Epithelial cell of esophagus (primary cell): Measurements from ENCODE around the gene SAMD13.

Experiments used
- DNase-seq: peaks from one replicate; pipeline ENCODE4 v3.0.0; 2010; ENCODE audit warnings: low read depth
- H3K4me3 ChIP-seq: 2 replicates; pipeline ENCODE4 v1.5.1; 2011; ENCODE audit warnings: mild to moderate bottlenecking, low read length, control low read depth
- TF ChIP-seq, protein P1 (sequence below): IDR thresholded peaks from 2 replicates; pipeline ENCODE4 v1.5.1; 2011; ENCODE audit warnings: low read depth, mild to moderate bottlenecking, low read length, control low read depth, inconsistent platforms; ENCODE audit not compliant: insufficient read depth; ENCODE audit errors: missing control alignments

Gene SAMD13

DNA sequence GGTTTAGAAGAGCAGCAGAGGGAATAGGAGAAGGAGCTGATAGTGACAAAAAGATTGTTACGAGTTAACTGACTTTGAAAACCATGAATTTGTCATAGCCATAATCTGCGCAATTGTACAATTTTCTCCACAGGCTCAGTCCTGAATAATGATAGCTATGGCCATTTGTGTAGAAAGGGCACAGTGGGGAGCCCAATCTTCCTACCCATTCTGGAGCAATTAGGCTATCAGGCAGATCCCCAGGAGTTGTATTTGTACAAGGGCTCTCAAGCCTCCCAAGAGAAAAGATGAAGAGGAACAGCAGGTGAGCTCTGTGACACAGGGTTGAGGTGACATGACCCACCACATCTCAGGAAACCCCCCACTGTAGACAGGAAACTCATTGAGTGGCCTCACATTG lies 42.1 kb upstream of the SAMD13 start:
- TF ChIP-seq, protein P1, sequence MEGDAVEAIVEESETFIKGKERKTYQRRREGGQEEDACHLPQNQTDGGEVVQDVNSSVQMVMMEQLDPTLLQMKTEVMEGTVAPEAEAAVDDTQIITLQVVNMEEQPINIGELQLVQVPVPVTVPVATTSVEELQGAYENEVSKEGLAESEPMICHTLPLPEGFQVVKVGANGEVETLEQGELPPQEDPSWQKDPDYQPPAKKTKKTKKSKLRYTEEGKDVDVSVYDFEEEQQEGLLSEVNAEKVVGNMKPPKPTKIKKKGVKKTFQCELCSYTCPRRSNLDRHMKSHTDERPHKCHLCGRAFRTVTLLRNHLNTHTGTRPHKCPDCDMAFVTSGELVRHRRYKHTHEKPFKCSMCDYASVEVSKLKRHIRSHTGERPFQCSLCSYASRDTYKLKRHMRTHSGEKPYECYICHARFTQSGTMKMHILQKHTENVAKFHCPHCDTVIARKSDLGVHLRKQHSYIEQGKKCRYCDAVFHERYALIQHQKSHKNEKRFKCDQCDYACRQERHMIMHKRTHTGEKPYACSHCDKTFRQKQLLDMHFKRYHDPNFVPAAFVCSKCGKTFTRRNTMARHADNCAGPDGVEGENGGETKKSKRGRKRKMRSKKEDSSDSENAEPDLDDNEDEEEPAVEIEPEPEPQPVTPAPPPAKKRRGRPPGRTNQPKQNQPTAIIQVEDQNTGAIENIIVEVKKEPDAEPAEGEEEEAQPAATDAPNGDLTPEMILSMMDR: no peak
- no peak overlapping the region for H3K4me3 ChIP-seq
- no peak for DNase-seq

DNA sequence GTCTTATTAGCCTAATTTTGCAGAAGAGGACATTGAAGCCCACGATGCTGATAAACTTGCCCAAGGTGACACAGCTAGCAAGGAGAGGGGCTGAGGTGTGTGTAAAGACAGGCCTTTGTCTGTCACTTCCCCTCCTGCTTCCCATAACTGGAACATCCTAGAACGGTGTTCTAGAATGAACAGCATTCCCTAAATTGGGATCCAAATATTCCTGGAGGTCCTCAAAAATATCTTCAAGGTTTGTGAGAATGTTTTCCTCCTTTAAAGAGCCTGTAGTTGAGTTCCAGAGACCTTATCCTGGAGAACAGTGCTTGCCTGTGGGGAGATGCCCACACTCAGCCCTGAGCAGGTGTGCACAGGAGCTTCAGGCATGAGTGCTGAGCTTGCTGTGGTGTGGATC lies 41.5 kb upstream of the SAMD13 start:
- TF ChIP-seq, protein P1: no peak
- no peak overlapping the region for H3K4me3 ChIP-seq
- no peak for DNase-seq

DNA sequence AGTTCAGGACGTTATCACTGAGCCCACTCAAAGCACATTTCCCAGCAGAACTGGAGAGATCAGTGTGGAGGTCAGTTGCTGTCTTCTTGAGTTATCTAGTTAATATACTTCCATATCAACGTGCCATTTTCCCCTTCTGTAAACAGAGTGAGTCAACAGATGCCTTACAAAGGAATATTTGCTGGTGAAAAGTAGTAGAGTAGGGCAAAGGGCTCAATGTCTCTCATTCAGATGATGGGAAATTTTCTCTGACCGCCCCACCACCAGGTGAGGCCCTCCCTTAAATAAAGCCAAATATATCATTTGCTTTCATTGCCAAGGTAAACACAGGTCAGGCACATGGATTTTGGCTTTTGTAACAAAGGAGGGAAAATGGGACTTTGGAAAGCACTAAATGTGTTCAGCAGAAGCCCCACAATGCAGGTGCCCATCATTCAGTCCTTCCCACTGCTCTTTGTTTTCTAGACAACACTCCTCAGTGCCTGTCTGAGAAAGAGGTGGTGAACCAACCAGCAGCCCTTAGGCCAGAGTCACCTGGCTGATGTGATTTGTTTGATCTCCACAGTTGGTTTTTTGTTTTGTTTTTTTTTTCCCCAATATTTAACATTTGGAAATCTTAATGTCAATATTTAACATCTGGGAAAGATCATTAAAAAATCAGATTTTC lies 40.5 kb upstream of the SAMD13 start:
- TF ChIP-seq, protein P1: no peak
- peak; percentile 24 for DNase-seq
- H3K4me3 ChIP-seq: no peak overlapping the region

DNA sequence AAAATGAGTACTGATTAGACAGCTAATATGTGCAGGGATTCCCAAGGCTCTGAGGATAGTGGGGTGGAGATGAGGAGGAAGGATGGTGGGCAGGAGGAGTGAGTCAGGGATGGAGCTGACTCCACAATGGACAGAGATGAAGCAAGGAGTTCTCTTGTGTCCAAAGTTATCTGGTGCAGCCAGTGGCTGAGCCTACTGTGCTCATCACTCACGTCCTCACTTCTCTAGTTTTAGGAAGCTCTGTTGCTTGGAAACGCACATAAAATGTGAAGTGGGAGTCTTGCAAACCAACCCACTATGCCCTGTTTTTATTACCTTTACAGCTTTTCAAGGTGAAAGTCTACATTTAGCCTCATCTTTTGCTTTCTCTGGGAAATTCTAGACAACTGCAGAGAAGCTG lies 36.5 kb upstream of the SAMD13 start:
- no peak overlapping the region for H3K4me3 ChIP-seq
- TF ChIP-seq, protein P1: no peak

DNA sequence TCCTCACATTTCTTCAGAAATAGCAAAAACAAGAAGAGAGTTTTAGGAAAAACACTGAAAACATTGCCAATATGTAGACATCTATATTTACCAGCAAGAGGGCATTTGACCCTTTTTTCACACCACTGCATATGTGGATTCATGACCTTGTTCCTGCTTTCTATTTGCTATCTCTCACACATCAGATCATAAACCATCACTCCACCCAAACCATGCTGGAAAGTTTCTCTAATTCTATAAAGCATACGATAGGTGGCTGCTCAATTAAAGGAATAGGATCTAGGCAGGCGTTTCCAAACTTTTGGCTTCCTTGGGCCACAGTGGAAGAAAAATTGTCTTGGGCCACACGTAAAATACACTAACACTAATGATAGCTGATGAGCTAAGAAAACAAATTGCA lies 35.6 kb upstream of the SAMD13 start:
- no peak for DNase-seq
- no peak overlapping the region for H3K4me3 ChIP-seq
- TF ChIP-seq, protein P1: no peak

More for the DNA sequence above, 36.5 kb upstream of the SAMD13 start:
- DNase-seq: no peak

DNA sequence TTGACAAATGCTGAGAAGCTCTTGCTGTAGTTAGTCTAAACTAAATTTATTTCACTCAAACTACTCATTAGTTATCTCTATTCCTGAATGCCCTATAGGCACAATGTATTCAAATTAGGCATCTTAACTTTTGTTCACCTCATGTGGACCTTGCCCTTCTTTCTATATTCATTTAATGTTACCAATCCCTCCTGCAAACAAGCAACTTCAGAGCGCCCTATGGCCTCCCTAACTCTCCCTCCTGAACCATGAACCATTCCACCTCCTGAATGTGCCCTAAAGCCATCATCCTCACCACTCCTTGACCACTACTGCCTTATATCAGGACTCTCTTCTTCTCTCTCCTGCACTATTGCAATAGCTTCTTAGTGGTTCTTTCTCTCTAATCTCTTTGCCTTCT lies 34.8 kb upstream of the SAMD13 start:
- no peak for DNase-seq
- H3K4me3 ChIP-seq: no peak overlapping the region
- TF ChIP-seq, protein P1: no peak

DNA sequence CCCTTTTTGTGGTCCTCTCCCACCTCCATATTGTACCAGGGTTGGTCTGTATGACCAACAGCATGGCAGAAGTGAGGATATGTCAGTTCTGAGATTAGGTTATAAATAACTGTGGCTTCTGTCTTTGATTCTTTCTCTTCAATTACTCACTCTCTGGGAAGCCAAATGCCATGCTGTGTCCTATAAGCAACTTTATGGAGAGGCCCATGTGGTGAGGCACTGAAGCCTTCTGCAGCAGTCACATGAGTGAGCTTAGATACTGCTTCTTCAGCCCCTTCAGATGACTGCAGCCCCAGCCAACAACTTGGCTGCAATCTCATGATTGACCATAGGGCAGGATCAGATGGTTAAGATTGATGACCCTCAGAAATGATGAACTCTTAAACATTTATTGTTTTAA lies 34.0 kb upstream of the SAMD13 start:
- no peak overlapping the region for H3K4me3 ChIP-seq
- TF ChIP-seq, protein P1: no peak
- no peak for DNase-seq
